HG02970 (cell line): ENCODE results near the gene PHAF1.
"Not testable (repeated sequence)": the region's sequence is repeated elsewhere in the genome, so short reads cannot be mapped to it uniquely, and the experiment has no call there.

Source experiments
- ATAC-seq: cut with Tn5 transposase; IDR thresholded peaks from one replicate; pipeline ENCODE4 v1.9.1; 2021; ENCODE audit warnings: mild to moderate bottlenecking, moderate library complexity, moderate number of reproducible peaks; ENCODE audit not compliant: unreplicated experiment, low FRiP score

PHAF1 gene

DNA sequence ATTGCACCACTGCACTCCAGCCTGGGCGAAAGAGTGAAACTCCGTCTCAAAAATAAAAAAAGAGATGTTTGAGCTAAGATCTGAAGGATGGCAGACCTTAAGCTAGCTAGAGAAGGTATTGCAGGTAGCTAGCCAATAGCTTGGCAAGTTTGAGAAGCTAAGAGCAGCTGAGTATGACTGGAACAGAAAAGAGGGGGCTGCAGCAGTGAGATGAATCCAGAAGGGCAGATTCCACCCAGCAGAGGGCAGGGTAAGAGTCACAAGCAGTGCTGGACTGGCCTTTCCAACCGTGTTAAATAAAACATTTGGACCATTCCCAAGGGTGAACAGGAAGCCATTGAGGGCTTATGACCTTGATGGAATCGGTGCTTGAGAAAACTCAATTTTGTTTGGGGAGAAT lies 5.7 kb upstream of the PHAF1 start:
- ATAC-seq: no peak

DNA sequence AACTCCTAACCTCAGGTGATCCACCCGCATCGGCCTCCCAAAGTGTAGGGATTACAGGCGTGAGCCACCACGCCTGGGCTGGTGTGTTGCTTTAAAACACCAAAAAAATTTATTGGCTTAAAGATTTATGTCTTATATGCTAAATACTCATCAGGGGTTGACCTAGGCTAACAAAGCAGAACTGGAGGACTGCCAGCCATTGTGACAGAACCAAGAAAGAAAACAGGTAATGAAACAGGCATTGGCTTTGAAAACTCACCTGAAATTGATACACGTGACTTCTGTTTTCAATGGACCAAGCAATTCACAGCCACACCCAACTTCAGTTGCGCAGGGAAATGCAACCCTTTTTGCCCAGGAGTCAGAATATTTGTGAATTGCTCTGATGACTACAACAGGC lies 4.9 kb upstream of the PHAF1 start:
- ATAC-seq: no peak

DNA sequence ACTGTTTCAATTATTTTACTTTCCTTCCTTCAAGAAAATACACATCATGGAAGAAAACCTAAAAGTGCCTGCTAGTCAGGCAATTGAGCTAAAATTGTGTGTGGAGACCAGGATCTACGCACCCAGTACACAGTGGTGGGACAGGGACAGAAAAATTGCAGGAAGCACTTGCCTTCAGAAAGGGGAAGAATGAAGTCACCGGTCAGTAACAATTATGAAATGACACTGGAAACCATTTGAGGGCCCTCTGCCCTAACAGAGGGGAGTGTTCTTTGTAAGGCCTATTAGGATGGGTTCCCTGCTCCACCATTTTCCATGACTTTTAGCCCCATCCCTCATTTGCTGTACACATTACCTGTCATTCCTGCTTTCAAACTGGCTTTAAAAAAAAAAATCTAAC lies 4.5 kb upstream of the PHAF1 start:
- no peak for ATAC-seq

DNA sequence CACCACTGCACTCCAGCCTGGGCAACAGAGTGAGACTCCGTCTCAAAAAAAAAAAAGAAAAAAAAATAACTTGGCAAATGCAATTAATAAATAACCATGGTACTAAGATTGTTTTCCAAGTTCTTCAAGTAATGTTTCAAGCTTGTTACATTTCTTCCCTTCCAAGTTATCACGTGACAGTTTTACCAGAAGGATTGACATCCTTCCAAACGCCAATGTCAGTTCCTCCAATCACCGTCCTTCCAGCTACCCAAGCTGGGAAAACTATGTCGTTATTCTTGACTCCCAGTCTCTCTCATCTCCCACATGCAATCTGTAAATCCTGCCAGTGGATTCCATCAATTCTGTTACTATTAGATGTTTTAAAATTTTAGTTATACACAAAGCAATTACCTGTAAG lies 3.9 kb upstream of the PHAF1 start:
- ATAC-seq: no peak

DNA sequence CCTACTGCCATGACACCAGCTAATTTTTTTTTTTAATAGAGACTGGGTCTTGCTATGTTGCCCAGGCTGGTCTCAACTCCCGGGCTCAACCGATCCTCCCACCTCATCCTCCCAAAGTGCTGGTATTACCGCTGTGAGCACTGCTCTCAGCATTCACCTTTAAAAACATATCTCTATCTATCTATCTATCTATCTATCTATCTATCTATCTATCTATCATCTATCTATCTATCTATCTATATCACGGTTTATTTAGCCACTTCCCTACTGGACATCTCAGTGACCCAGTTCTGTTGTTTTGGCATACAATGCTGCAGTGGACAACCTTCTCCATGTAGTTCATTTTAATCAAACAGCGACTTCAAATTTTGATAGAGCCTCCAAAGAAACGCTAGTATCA lies 1.3 kb upstream of the PHAF1 start:
- ATAC-seq: no peak

DNA sequence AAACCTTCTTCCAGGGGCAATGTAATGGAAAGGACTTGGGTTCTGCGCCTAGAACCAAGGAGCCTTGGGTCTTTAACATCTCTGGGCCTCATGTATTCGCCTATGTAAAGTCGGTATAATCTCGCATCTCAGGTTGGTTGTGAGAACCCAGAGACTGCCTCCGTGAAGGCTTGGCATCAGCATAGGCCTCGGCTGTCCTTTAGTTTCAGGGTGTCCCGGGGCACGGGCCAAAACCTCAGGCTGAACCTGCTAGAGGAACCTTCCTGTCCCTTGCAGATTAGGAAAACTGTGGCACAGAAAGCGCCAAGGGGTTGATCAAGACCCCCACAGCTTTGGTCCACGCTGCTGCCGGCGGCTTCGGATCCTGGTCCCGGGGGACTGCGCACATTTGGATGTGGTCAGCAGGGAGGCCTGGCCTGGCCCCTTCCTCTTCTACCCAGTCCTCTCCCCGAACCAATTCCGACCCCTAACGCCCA lies 772 bp upstream of the PHAF1 start:
- no peak for ATAC-seq

DNA sequence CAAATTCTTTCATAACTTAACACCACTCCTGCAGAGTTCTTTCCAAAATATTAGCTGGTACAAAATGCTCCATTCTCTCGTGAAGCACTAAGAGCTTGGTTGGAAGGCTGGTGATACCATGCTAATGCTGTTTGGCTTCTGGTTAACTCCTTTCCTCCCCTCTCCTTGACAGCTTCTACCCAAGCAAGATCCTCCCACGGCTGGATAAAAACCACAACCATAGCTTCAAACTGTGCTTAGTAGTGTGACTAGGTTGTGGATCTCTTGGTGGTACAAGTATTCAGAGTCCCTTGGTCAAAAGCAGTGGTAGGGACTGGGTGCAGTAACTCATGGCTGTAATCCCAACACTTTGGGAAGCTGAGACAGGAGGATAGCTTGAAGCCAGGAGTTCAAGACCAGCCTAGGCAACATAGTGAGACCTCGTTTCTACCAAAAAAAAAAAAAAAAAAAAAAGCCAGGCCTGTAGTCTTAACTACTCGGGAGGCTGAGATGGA lies 2.3 kb downstream of the PHAF1 start:
- ATAC-seq: no peak

DNA sequence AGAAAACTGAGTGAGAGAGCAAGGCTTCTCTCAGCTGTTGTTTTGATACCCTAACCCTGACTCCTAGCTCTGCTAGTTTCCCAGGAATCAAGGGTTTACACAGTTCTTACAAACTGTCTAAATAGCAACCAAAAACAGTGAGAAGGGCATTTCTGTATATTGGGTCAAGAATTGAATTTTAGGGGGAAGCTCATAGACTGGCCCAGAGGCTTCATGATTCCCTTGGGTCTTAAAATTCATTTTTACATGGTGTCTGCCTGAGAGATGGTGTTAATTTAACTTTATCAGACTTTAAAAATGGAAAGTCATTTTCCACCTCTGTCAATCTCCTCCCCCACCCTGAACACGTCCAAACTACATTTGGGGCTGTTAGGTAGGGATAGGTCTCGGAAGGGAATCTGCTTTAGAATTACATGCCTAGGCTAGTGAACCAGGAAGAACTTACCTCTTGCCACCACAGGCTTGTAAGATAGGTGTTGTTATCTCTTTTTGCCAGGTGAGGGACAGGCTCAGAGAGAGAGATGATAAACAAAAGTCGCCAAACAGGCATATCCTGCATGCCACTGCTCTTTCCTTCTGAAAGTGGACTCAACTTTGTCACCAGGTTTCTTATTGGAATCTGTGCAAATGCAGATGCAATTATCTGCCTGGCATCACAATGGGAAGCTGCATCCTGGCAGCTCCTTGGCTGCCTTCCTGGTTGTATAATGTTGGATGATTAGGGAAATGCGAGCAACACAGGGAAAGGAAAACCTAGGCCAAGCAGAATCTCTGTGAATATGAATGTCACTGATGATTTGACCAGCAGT lies 3.1 kb downstream of the PHAF1 start:
- ATAC-seq: no peak

DNA sequence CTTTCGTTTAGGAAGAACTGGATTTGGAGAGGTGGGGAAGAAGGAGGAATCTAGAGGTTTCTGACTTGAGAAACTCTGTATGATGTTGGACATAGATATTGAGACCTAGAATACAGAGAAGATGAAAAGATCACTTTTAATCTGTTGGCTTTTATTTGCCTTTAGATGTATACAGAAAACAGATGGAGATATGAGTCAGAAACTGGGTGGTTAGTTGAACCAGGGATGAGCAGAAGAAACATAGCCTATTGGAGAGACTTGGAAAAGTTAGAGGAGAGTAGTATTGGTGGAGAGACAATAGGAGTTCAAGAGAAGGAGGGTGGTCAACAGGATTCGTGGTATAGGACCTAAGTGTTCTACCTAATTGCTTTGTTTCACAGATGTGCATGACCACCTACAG lies 5.1 kb downstream of the PHAF1 start:
- no peak for ATAC-seq

DNA sequence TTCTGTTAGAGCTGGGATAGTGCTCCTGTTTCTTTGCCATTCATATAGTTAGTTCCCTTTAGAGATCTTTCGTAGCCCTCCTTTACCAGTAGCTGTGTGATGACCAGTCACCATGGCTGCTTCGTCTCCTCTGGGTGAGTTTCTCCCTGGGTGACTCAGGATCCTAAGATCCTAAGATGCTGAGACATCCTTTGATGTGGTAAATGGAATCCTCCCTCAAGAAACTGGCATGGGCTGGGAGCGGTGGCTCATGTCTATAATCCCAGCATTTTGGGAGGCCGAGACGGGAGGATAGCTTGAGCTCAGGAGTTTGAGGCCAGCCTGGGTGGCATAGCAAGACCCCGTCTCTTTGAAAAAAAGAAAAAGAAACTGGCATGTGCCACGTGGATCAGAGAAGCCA lies 5.9 kb downstream of the PHAF1 start:
- ATAC-seq: no peak

DNA sequence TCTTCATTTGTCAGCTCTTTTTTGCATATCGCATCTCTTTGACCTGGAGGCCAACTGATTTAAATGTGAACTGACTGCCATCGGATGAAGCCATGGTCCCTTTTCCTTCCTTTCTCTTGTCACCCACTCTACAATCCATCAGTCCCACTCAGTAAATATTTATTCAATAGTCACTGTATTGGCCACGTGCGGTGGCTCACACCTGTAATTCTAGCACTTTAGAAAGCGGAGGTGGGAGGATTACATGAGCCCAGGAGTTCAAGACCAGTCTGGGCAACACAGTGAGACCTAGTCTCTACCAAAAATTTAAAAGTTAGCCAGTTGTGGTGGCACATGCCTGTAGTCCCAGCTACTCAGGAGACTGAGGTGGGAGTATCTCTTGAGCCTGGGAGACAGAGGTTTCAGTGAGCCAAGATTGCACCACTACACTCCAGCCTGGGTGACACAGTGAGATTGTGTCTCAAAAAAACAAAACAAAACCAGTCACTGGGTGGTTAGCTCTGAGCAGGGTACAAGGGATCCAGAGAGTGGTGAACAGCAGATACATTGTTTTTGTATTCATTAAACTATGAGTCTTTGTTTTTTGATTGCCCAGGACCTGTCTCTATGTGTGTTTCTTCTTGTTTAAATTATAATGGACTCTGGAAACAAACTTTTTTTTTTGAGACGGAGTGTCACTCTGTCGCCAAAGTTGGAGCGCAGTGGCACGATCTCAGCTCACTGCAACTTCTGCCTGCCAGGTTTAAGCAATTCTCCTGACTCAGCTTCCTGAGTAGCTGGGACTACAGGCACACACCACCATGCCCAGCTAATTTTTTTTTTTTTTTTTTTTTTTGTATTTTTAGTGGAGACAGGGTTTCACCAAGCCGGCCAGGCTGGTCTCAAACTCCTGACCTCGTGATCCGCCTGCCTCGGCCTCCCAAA lies 6.9 kb downstream of the PHAF1 start:
- ATAC-seq: no peak

DNA sequence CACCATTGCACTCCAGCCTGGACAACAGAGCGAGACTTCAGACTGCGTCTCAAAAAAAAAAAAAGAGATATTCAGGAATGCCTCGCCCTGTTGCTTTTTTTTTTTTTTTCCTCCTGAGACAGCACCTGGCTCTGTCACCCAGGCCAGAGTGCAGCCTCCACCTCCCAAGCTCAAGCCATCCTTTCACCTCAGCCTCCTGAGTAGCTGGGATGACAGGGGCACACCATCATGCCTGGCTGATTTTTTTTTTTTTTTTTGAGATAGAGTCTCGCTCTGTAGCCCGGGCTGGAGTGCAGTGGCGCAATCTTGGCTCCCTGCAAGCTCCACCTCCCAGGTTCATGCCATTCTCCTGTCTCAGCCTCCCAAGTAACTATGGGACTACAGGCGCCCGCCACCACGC lies 8.0 kb downstream of the PHAF1 start:
- ATAC-seq: no peak

DNA sequence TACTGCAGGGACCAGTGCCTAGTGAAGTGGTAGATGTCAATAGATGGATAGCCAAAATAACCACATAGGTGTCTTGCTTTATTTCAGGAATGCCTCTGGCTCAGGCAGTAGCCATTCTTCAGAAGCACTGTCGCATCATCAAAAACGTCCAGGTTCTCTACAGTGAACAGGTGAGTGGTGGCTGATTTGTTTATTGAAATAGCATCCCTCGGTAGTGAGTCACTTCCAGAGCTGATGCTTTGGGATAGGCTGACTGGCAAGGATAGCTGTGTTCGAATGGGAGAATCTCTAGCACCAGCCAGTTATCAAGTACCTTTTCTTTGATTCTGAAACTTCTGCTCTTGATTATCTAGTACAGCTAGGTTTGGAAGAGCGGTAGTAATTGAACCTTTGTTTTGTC lies 10.3 kb downstream of the PHAF1 start:
- ATAC-seq: no peak

DNA sequence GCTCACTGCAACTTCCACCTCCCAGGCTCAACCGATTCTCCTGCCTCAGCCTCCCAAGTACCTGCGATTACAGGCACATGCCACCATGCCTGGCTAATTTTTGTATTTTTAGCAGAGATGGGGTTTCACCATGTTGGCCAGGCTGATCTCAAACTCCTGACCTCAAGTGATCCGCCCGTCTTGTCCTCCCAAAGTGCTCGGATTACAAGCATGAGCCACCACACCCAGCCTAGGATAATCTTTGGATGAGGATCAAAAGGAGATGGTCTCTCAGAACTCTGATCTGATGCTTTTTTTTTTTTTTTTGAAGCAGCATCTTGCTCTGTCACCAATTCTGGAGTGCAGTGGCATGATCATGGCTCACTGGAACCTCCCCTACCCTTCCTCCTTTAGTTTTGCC lies 13.1 kb downstream of the PHAF1 start:
- not testable (repeated sequence) for ATAC-seq

DNA sequence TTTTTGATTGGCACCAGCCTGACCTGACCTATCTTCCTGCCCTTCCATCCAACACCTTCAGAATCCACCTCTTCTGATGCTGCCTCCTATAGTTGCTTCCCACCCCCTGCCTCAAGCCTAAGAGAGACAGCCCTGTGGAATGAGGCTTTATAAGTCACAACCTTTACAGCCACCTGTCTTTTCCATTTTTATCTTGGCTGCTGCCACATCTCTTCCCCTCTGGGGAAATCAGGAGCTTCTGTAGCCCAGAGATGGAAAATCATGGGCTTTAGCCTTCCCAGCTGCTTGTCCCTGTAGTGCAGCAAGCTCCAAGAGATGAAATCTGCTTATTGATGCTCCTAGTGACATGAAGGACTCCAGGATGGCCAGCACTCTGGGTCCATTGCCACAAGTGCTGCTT lies 18.7 kb downstream of the PHAF1 start:
- ATAC-seq: no peak

DNA sequence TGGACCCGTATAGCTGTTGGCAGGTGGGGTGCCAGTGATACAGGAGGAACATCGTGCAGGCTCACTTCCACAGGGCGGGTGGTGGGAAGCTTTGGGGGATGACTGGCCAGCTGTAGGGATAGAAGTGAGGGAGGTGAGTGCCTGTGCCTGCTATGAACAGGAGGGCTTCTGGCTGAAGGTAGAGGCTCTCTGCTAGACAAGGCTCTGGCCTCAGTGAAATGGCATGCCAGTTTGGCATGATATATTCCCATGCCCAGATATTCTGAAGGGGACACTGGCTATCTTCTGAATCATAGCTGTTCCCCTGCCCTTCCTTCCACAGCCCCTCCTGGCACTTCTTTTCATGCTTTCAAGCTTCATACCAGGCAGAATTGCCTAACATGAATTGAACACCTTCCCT lies 19.1 kb downstream of the PHAF1 start:
- ATAC-seq: no peak

DNA sequence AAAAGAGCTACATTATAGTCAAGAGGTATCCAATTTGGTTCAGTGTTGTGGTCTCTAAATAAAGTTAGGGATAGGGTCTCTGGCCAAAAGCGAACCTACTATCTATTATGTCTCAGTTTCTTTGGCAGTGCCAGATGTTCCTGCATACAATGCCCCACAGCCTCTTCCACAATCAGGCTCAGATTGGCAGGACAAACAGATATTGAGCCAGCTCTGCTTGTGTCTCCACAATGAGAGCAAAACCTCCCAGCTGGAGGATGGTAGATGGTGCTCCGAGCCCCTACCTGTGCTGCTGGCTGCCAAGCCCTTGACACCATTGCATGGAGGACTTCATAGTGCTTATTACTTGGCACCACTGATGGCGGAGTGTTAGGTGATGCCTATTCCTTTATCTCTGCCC lies 19.7 kb downstream of the PHAF1 start:
- ATAC-seq: no peak

DNA sequence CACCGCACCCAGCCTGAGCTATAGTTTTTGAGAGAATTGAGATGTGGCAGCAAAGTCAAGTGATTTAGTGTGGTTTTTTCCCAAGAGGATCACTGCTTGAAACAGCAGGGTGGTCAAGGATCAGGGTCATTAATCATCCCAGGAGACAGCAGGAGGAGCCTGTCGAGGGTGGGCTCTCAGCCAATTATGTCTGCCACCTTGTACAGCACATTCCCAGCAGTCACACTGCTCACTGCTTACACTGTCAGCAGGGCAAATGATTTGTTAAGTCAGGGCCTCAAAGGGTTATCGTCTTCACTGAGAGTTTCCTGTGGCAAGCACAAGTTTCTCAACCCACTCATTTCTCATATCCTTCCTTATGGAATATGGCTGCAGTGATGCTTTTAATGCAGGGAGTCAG lies 27.9 kb downstream of the PHAF1 start:
- no peak for ATAC-seq

DNA sequence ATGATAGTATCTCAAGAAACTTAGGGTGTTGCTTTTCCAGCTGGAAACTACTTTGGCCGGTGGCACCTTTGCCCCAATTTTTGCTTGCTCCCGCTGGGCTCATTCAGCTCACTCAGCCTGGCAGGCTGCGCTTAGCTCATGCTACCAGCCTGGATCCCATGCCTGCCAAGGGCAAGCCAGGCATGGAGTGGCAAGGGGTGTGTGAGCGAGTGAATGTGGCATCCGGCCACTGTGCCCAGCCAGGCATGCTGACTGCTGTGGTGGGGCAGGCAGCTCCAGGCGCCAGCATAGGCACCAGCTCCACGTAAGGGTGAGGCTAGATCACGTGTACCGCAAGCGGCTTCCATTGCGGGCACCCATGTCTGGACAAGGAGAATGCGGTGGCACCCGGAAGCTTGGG lies 31.6 kb downstream of the PHAF1 start:
- no peak for ATAC-seq

DNA sequence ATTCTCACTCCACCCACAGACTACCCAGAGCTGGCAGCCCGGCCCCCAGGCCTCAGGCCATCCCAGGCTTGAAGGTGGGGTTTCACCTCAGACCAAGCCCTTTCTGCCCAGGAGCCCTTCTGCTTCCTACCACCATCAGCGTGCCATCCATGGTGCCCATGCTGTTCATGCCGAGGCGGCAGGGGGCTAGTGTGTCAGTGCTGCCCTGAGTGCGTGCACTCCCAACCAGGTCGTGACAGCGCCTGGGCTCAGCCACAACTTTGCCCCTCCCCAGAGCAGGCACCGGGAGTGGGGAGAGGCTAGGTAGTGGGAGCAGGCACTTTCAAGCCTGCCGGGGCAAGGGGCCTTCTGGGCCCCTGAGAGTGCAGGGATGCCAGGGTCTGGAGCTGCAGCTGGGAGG lies 32.6 kb downstream of the PHAF1 start:
- no peak for ATAC-seq

DNA sequence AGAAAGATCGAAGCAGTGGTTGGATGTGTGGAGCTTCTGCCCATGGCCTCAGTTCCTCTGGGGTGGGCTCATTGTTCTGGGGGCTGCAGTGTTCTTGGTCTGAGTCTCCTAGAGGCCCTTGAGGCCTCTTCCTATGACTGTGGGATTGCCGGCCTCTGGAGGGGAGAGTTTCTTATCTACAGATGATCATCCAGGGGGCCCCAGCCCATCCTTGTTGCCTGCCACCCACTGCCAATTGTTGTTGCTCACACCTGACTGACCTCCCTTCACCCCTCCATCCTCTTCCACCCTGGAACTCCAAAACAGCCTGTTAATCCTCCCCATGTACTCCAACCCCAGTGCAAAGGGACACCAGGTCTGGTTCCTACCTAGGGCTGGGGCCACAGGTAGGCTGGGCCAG lies 35.2 kb downstream of the PHAF1 start:
- ATAC-seq: no peak
